ENCODE measurements around the gene BEX2. TPM values are rescaled to one million over a fixed set of nuclear protein-coding genes. Genes with fewer than 3 reads are reported as not detected.

BEX2 gene
- total and polyA plus RNA-seq, 9 of the 15 experiments (the other 6 are each of a cell fraction or from before 2014, with no cell fraction given) = 5.4 to 18.0 (median 8.3) TPM

DNA sequence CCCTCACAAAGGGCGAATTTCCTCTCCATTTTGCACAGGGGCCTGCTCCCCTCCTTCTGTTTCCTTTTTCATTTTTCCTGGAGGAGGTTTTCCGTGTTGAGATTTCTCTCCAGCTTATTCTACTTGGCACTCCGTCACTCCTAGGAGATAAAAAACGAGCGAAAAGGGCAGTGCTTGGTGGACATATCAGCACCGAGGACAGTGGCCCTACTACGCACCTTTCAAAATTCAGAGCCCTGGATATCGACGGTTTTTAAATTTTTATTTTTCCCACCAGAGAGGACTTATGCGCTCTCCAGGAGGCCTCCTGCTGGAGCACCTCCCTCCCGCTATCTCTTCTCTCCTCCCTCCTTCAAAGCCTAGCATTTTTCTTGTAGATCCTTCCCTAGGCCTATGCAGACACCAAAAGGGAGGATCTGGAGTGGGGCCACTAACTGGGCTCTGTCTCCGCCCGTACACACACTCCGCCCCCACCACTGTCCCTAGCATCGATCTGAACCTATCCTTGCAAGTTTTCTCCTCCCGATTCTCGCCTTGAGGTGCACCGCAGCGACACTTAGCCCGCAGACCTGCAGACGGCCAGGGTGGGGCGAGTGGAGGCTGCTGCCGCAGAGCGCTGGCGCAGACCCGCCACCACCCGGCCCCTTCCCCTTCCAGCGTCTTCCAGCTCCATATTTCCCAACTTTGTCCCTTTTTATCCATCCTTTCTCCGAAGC is 37.0 kb upstream of the BEX2 start:
- Histone ChIP-seq H3K9ac (ENCODE audit: insufficient read depth in 1 of 2, low read depth in 2 of 2, low read length in 2 of 2) (no peak overlapping the region), H3K27me3 (ENCODE audit: control insufficient read depth in 2 of 2, insufficient read depth in 2 of 2, low read length in 2 of 2) (no peaks in the 10 kb centered on the region; a peak in 1 of 5 replicates), H3K4me2 (ENCODE audit: insufficient read depth, low read length) (no peak overlapping the region), H3K4me1 (replicated peaks in 1 of 2; ENCODE audit: control insufficient read depth in 2 of 2, insufficient read depth in 2 of 2, low read length in 2 of 2) (no peaks in the 10 kb centered on the region), H4K20me1 (replicated peaks; ENCODE audit: control insufficient read depth, insufficient read depth, low read length) (no peaks in the 10 kb centered on the region), H3K79me2 (ENCODE audit: control insufficient read depth, insufficient read depth, low read length) (no peaks in the 10 kb centered on the region), H3K36me3 (ENCODE audit: control insufficient read depth, insufficient read depth, low read length) (no peaks in the 10 kb centered on the region), H3K27ac (ENCODE audit: extremely low read depth, low read depth, low read length) (no peak overlapping the region), H3K9me3 (replicated peaks; ENCODE audit: control insufficient read depth, insufficient read depth, low read depth, low read length) (no peaks in the 10 kb centered on the region), H3K4me3 (no peak overlapping the region), H3K9me1 (ENCODE audit: control insufficient read depth, insufficient read depth, low read length) (no peaks in the 10 kb centered on the region), H2AFZ (ENCODE audit: low read depth, low read length) (no peak overlapping the region)
- no TSS peak for BruUV-seq (replicated peaks)
- DNase-seq (ENCODE audit: extremely low read depth in 1 of 4, low spot score in 3 of 4) (no peak), FAIRE-seq (no peak), ATAC-seq (no peak)
- 55% methylated on average over 8 of the region's 29 CpGs for WGBS (ENCODE audit: insufficient coverage, low coverage, missing lambda C conversion rate)
- ChIA-PET POLR2A (no interaction called here), CTCF (ENCODE audit: low intra/inter-chr PET ratio) (no interaction called here)
- TF ChIP-seq ZKSCAN1 (IDR thresholded peaks at IDR 0.05; ENCODE audit: low read depth, low read length) (peak; percentile 69; the same call in 1 of the 2 replicates), HDAC6 (IDR thresholded peaks at IDR 0.05; ENCODE audit: low read depth, low read length) (no peak)
- intact Hi-C loops (cut with micrococcal nuclease) (no loop called here), in situ Hi-C loops (cut with MboI) (no loop called here)

DNA sequence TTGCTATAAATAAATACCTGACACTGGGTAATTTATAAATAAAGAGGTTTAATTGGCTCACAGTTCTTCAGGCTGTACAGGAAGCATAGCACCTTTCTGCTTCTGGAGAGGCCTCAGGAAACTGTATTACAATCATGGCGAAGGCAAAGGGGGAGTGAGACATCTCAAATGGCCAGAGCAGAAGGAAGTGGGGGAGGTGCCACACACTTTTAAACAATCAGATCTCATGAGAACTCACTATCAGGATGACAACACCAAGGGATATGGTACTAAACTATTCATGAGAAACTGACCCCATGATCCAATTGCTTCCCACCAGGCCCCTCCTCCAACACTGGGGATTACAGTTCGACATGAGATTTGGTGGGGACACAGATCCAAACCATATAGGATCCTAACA is 33.8 kb upstream of the BEX2 start:
- FAIRE-seq (no peak), DNase-seq (ENCODE audit: extremely low read depth in 1 of 4, low spot score in 3 of 4) (no peak), ATAC-seq (no peak)
- no peaks in the 10 kb centered on the region for H3K36me3 ChIP-seq (ENCODE audit: control insufficient read depth, insufficient read depth, low read length)
- no peak overlapping the region for H3K4me2 ChIP-seq (ENCODE audit: insufficient read depth, low read length)
- TF ChIP-seq TBL1XR1 (IDR thresholded peaks at IDR 0.05; ENCODE audit: low read length in 2 of 2) (no peak), ZNF41 (CRISPR knock-in tag; conservative IDR thresholded peaks at IDR 0.05) (no peak), EGR1 (conservative IDR thresholded peaks at IDR 0.05) (no peak), HMG20B (CRISPR knock-in tag; IDR thresholded peaks at IDR 0.05) (no peak), ZNF436 (CRISPR knock-in tag; IDR thresholded peaks at IDR 0.05) (no peak)
- no TSS peak for BruUV-seq (replicated peaks)
- no peaks in the 10 kb centered on the region for H3K79me2 ChIP-seq (ENCODE audit: control insufficient read depth, insufficient read depth, low read length)
- H3K27ac ChIP-seq (ENCODE audit: extremely low read depth, low read depth, low read length) = no peak overlapping the region
- ChIA-PET POLR2A (no interaction called here), CTCF (ENCODE audit: low intra/inter-chr PET ratio) (no interaction called here)
- H4K20me1 ChIP-seq (replicated peaks; ENCODE audit: control insufficient read depth, insufficient read depth, low read length) = no peaks in the 10 kb centered on the region
- no peaks in the 10 kb centered on the region for H3K9me3 ChIP-seq (replicated peaks; ENCODE audit: control insufficient read depth, insufficient read depth, low read depth, low read length)
- peak overlapping the region; percentile 35; the same call in 1 of the 2 replicates for H2AFZ ChIP-seq (ENCODE audit: low read depth, low read length)
- H3K9ac ChIP-seq (ENCODE audit: insufficient read depth in 1 of 2, low read depth in 2 of 2, low read length in 2 of 2) = no peak overlapping the region
- no peaks in the 10 kb centered on the region for H3K9me1 ChIP-seq (ENCODE audit: control insufficient read depth, insufficient read depth, low read length)
- in situ Hi-C loops (cut with MboI) (no loop called here), intact Hi-C loops (cut with micrococcal nuclease) (no loop called here)
- no peaks in the 10 kb centered on the region for H3K4me1 ChIP-seq (replicated peaks in 1 of 2; ENCODE audit: control insufficient read depth in 2 of 2, insufficient read depth in 2 of 2, low read length in 2 of 2)
- no peaks in the 10 kb centered on the region; a peak in 1 of 5 replicates for H3K27me3 ChIP-seq (ENCODE audit: control insufficient read depth in 2 of 2, insufficient read depth in 2 of 2, low read length in 2 of 2)
- no peak overlapping the region for H3K4me3 ChIP-seq
- WGBS (ENCODE audit: insufficient coverage, low coverage, missing lambda C conversion rate) = 14% methylated on average over 2 of the region's 2 CpGs
